Right ventricle myocardium inferior (tissue), 1 donor: Measurements from ENCODE around the gene GATA2. TPM values are rescaled to one million over a fixed set of nuclear protein-coding genes. Genes with fewer than 3 reads are reported as not detected.

Experiments
- ATAC-seq: fragments of 200-7000 bp; cut with Tn5 transposase; one replicate; pipeline ENCODE4 v1.9.1; 2020; ENCODE audit warnings: mild to moderate bottlenecking, moderate library complexity
- DNase-seq: peaks from one replicate; pipeline ENCODE4 v3.0.0; 2021; ENCODE audit errors: missing footprints
- intact Hi-C: fragments of 100-400 bp; cut with DNase I; formaldehyde crosslinking; loops from one replicate; pipeline ENCODE4 v1.11.0; 2022
- total RNA-seq: library from RNA; stranded (reverse); fragmentation: NEBNext Ultra II Directional; extraction: Animal tissue kit (Norgen Biotek cat#: 25700); gene quantifications from one replicate; pipeline ENCODE4 v1.2.1, GENCODE V29; 2021
- donor health status: DM: no; HTN: yes; CAD: no; lungs with severe emphysema.

GATA2 gene
- total RNA-seq, 1 donor from 2014 or later = 9.1 TPM

DNA sequence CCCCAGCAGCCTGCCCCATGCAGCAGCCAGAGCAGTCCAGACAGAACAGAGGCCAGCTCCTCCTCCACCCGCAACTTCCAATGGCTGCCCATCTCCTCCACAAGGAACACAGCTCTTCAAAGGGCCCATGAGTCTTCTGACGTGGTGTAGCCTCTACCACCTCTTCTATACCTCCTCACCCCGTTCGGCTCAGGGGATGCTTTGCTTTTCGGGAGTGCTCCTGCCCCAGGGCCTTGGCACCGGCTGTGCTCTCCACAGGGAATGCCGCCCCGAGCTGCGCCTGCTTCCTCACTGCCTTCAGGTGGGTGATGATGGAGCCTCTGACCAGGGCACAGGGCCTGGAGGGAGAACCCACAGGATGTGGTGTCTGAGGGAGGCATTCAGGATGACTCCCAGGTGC, 40.9 kb downstream of the GATA2 start:
- peak; percentile 57 for DNase-seq
- ATAC-seq = no peak
- intact Hi-C loops = no loop called here

DNA sequence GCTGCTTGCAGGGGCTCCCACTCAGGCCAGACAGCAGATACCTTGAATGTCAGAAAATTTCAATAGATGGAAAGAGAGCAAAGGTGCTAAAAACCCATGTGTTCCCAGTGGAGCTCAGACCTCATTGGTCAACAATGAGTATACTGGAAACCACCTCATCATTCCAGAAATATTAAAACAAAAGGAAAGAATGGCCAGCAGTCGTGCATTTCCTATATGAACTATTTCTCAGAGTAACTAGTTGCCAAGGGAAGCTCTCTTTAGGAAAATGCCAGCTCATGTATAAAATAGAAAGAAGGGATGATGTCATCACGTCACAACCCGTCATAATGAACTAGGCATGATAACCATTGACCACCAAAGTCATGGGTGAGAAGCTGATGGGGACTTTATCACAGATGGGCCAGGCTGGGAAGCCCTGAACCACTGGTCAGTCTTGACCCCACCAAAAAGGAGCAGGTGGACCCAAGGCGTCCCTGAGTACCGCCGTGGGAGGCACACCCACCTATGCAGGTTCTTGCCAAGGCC, 43.8 kb downstream of the GATA2 start:
- no peak for DNase-seq
- intact Hi-C loops = no loop called here
- ATAC-seq = no peak

DNA sequence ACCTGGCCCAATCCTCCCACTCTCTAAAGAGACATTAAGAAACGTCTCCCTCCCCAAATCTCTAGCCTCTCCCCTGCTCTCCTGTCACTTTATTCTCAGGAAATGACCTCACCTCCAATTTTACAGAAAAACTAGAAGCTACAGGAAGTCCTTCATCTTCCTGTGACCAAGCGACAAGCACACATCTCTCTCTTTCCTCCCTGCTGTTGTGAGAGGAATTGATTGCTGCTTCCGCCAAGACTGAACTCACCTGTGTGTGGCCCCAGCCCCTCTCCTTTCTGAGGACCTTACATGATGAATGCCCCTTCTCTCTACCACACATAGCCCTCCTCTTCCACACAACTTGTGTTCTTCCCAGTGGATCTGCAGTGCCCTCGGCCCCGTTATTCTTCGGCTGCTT, 44.5 kb downstream of the GATA2 start:
- no peak for ATAC-seq

DNA sequence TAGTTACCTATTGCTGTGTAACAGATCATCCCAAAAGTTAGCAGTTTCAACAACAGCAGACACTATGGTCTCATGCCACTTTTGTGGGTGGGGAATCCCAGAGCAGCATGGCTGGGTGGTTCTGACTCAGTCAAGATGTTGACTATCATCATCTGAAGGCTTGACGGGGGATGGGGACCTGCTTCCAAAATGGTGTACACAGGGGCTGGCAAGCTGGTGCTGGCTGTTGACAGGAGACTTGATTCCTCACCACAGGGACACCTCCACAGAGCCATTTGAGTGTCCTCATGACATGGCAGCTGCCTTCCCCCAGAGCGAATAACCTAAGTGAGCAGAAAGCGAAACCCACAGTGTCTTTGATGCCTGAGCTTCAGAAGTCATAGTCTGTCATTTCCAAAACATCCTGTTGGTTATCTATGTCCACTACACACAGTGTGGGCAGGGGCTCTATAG, 45.4 kb downstream of the GATA2 start:
- ATAC-seq (no peak), DNase-seq (no peak)
- intact Hi-C loops = no loop called here

More for the DNA sequence above, 44.5 kb downstream of the GATA2 start:
- no peak for DNase-seq
- intact Hi-C loops = no loop called here

DNA sequence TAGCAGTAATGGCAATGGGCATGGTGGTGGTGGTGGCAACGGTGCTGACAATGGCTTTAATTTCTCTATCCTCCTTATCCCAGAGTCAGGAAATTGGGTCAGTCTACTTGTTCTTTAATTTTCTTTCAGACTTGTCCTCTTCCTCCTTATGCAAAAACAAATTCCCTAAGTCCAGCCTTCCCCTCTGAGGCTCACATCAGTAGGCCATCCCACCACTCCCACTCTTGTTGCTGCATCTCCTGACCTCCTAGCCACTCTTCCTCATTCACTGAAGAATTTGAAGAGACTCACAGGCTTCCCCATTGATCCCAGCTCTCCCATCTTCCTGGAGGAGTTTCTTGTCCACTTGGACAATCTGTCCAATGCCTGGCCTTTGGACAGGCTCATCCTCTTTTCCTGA, 46.2 kb downstream of the GATA2 start:
- no peak for ATAC-seq
- no peak for DNase-seq
- intact Hi-C loops = no loop called here

DNA sequence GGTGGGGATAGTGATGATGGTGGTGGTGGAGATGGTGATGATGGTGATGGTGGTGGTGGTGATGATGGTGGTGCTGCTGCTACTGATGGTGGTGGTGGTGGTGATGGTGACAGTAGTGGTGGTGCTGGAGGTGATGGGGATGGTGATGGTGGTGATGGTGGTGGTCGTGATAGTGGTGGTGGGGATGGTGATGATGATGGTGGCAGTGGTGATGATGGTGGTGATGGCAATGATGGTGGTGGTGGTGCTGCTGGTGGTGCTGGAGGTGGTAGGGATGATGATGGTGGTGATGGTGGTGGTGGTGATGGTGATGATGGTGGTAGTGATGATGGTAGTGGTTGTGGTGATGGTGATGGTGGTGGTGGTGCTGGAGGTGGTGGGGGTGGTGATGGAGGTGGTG, 47.6 kb downstream of the GATA2 start:
- intact Hi-C loops = no loop called here
- DNase-seq = peak; percentile 13
- ATAC-seq = no peak

DNA sequence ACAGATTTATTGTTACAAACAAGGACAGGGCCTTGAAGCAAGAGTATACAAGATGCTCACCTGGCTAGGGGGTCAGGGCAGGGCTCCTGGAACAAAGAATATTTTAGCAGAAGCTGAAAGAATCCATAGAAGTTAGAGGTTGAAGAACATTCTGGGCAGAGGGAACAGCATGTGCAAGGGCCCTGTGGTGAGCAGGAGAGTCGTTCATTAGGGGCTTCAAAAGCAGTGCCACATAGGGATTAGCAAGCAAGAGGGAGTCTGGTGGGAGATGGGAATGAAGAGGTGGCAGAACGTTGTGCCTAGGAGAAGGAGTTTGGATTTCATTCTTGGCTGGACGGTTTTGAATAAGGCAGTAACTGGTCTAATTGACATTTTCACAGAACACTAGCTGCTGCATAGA, 49.2 kb downstream of the GATA2 start:
- no peak for ATAC-seq
- no peak for DNase-seq
- intact Hi-C loops = no loop called here

DNA sequence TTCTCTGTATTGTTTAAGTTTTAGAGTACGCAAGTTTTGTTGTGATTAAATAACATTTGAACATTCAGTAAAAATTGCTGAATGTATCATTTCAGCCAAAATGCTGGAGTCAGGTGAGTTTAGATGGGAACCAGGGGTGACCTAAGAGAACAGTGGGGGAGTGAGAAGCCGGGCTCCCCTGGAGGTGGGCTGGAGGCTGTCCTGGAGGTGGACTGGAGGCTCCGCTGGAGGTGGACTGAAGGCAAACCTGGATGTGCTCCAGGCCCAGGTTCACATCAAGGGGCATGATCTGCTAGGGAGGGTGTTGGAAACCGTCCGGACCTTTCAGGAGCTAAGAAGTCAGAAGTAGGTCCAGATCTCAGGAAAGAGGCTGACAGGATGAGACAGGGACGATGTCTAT, 50.1 kb downstream of the GATA2 start:
- intact Hi-C loops = no loop called here
- DNase-seq (peak; percentile 59), ATAC-seq (no peak)

DNA sequence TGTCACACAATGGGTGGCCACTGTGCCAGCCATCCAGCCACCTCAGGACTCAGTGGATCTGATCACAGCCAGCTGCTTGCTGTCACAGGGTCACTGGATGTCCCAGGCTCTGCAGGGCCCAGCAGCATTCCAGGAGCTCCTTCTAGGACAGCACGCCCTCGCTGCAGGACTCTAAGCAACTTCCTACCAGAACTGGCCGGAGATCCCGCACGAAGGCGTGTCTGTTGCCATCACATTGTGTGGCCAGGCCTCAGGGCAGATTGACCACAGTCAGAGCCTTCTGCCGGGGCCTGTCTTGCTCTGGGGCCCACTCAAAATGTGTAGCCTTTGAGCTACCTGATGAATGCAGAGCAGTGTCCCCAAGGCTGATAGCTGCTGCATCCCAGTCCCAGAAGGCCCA, 50.9 kb downstream of the GATA2 start:
- intact Hi-C loops = no loop called here
- DNase-seq = peak; percentile 41
- no peak for ATAC-seq

DNA sequence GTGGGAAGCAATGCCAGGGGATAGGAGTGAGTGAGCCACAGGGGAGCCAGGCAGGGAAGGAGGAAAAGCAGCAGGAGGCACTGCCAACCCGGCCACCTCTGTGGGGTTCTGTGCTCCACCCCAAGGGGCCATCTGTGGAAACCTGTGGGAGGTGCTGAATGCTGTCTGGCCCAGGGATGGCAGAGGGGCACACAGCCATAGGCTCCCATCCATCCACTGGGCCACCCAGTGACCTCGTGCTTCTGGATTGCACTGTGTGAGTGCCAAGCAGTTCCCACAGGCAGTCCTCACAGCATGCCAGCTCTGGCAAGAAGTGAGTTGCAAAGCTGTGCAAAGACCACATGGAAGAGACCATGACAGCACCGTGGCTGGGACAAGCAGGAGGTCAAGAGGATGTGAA, 53.8 kb downstream of the GATA2 start:
- intact Hi-C loops = no loop called here
- DNase-seq = peak; percentile 56
- no peak for ATAC-seq

DNA sequence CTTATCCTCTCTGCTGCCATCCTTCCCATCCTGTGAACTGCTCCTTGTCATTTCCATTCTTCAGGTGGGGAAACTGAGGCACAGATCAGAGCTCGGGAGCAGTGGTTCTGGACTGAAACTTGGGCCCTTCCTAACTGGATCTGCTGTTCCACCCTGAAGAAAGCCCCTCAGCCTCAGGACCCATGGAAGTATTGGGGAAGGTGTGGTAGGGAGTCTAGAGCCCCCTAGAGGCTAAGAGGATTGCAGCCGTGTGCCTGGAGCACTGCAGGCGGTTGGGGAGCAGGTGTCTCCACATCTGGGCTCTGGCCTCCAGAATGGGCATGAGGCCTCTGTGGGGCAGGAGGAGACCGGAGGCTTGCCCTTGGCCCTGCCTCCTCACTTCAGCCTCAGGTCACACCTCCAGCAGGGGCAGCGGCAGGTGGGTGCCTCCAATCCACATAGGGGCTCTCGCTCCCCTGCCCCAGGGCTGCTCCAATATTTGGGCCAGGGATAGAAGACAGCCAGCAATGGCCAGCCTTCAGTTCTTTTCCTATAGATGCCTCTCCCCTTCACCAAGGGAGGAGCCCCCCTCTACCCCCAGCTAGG, 54.4 kb downstream of the GATA2 start:
- intact Hi-C loops = no loop called here
- peak; percentile 25 for ATAC-seq
- DNase-seq = peak; percentile 9

DNA sequence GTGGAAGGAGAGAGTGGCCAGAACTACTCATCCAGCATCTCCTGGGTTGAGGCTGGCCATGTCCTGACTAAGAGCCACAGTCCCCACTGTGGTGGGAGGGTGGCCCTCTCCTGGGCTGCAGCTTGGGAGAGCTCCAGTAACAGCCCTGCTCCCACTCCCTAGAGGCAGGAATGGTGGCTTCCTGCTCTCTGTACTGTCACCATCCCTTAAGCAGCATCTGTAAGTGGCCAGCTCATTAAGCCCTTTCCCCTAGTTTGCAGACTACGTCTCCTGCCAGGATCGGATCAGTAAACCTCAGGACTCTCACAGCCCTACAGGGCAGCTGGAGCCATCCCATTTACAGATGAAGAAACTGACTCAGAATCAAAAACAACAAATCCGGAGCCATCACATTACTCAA, 56.8 kb downstream of the GATA2 start:
- intact Hi-C loops = no loop called here
- ATAC-seq (no peak), DNase-seq (no peak)

DNA sequence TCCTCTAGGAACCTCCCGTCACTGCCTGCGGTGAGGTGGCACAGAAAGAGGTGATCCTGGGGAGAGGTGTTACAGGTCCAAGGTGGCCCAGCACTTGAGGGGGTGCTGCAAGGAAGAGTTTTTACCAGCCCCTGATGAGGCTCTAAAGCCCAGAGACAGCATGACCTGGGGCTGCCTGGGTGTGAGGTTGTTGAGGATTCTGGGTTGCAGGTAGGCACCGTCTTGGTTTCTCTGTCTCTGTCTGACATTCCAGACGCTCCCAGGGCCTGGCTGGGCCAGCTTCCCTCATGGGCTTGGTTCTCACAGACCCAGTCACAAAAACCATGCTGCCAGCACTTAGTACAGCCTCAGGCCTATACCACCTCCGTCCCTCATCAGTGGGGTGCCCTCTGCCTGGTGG, 57.4 kb downstream of the GATA2 start:
- DNase-seq (no peak), ATAC-seq (no peak)
- intact Hi-C loops = no loop called here

DNA sequence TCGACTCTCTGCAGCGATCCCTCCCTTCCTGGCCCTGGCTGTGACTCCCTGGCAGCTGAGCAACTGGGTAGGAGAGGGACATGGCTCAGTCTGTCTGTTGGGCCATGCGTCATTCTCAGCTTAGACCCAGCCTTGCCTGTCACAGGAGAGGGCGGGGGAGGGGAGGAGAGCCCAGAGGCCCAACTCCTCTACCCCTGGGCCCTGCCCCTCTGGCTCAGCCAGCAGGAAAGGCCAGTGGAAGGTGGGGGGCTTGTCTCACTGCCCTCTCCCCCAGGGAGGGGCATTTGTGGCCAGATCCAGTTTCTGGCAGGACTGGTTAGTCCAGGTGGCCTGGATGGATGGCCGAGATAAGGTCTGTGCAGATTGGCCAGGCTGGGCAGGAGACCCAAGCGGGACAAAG, 57.9 kb downstream of the GATA2 start:
- intact Hi-C loops = no loop called here
- ATAC-seq (no peak), DNase-seq (peak; percentile 31)

DNA sequence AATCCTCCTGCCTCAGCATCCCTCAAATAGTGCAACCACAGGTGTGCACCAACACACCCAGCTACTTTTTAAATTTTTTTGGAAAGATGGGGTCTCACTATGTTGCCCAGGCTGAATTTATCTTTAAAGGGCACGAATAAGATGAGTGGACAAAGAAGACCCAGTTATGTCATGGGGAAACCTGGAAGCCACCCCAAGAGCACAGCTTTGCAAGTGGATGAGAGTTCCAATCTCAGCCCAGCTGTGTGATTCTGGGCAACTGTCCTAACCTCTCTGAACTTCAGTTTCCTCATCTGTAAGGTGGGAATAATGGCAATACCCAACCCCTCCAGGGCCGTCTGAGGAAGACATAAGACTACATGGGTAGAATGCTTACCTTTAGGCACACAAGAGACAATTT, 58.5 kb downstream of the GATA2 start:
- intact Hi-C loops = no loop called here
- peak; percentile 6 for DNase-seq
- no peak for ATAC-seq

DNA sequence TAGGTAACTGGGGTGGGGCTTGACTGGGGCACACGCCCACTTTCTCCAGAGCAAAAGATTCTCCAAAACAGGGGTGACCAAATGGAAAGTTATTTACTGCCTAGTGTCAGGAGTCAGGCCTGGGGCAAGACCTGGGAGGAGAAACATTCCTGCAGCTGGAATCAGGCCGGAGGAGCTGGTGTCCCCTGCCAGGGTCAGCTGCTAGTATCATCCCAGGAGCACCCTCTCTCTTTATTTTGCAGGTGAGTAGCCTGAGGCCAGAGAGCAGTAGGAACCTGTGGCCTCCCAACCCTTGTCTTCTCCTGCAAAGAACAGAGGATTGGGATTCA, 59.2 kb downstream of the GATA2 start:
- DNase-seq = no peak
- no peak for ATAC-seq
- intact Hi-C loops = no loop called here

DNA sequence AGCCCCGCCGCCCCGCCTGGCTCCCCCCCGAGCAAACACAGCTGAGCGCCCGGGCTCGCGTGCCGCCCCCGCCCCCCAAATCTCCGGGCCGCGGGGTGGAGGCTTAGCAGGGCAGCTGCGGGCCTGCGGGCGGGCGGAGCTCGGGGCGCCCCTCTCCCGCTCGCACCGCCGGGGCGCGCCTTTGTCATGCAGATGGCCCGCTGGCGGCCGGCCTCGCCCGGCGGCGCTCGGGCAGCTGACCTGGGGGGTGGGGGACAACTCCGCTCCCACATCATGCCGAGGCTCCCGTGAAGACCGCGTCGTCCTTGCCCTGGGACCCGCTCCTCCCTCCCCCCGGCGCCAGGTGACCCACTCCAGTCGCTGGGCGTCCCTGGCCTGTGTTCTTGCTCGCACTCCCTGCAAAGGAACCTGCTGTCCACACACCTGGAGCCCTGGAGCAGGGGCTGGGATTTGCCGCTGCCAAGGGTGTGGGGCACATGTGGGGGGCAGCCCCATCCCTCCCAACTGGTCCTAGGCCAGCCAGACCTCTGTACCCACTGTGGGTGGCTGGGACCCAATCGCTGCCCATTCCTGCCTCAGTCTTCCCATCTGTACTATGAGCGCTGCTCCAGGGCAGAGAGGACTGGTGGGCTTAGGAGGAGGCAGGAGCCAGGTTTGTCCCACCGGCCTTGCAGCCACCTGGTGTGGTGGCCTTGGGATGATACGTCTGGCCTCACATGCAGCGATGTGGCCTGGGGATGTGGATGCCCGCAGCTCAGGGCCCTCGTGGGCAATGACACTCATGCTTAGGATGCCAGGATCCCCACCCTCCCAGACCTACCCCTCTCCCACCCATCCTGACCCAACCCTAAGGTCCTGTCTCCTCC, 59.8 kb downstream of the GATA2 start:
- DNase-seq = peak; percentile 67
- intact Hi-C loops = no loop called here
- ATAC-seq = no peak

DNA sequence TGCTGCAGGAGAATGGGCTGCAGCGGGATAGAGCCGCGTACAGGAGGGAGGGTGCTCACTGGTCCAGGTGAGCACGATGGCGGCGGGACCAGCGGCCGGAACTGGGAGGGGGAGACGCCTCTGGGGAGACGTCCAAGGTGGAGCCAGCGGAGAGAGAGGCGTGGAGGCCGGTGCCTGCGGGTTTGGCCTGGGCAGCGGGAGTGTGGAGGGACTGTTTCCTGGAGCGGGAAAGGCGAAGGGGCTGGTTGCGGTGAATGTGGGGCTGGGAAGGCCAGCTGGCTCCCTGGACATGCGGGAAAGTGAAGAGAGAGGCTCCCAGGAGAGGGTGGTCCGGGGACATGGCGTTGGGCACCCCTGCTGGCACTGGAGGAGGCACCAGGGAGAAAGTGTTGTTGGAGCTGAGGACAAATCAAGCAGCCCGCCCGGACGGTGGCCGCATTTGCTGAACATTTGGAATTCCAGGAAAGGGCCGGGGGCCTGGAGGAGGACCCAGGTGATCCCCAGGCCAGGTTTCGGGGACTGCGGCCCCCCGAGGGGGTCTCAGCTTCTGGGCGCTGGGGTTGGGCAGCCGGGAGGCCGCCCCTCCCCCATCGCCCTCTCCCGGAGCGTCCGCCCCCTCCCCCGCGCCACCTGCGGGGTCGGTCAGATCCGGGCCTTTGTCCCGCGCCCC, 60.6 kb downstream of the GATA2 start:
- intact Hi-C loops = no loop called here
- ATAC-seq = no peak

DNA sequence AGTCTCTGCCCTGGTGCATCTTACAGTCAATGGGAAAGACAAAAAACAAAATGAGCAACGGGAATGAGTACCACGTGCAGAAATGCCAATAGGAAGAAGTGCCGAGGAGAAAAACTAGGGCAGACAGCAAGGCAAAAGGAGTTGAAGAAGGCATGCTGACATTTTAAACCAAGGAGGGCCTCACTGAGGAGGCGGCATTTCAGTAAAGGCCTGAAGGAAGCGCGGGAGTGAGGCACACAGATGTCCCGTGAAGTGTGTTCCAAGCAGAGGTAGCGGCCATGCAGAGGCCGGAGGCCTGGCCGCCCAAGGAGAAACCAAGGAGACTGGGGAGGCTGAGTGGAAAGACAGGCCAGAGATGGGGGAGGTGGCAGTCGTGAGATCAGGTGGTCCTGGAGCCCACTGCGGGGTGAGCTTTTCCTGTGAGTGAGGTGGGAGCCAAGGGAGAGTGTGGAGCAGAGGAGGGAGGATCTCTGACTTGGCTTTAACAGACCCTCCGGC, 61.1 kb downstream of the GATA2 start:
- intact Hi-C loops = no loop called here

More for the DNA sequence above, 60.6 kb downstream of the GATA2 start:
- peak; percentile 62 for DNase-seq

DNA sequence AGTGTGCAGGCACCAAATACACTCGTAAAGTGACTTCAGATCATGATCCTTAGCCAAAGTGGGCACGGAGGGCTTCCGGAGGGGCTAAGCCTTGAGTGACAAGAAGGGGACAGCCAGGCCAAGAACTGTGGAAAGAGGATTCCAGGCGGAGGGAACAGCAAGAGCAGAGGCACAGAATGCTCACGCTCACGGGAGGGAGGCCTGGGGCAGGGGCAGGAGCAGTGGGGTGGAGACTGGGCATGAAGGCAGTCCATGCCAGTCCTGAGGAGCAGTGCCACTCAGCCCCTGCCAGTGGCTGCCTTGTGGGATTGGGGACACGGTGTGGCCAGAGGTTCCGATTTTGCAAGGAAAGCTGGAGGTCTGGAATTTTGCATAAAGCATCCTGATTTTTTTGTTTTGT, 62.3 kb downstream of the GATA2 start:
- ATAC-seq = no peak
- intact Hi-C loops = no loop called here

More for the DNA sequence above, 61.1 kb downstream of the GATA2 start:
- ATAC-seq = no peak
- no peak for DNase-seq

More for the DNA sequence above, 62.3 kb downstream of the GATA2 start:
- peak; percentile 9 for DNase-seq
